Left renal cortex interstitium (tissue), 4 donors: ENCODE data around the gene COPS3. TPM values are rescaled to one million over a fixed set of nuclear protein-coding genes. Genes with fewer than 3 reads are reported as not detected.
A peak's percentile ranks its signal among the peaks of the same experiment; 100 is the strongest.

Source experiments
- DNase-seq, 4 donors: peaks; one replicate each; pipeline ENCODE4 v3.0.0-alpha.2; 2013; ENCODE audit warnings: low read depth in 4 of 4, low spot score in 2 of 4, missing footprints in 1 of 4
- polyA plus RNA-seq, 4 donors: library from polyadenylated mRNA; unstranded; fragments of 120-200 nt; gene quantifications; one replicate each; pipeline ENCODE4 v1.2.1, GENCODE V29; 2013; ENCODE audit not compliant: insufficient read length in 4 of 4

Gene COPS3
- polyA plus RNA-seq, 4 donors, result 75.8 to 82.8 (median 77.6) TPM

- no peak for DNase-seq
Observed at GRCh38 chr17:17252149-17252661, 28.8 kb downstream of the COPS3 start.

GRCh38 chr17:17246879-17247278 lies 34.2 kb downstream of the COPS3 start:
- DNase-seq, result no peak

GRCh38 chr17:17243163-17243562 lies 37.9 kb downstream of the COPS3 start:
- no peak for DNase-seq

GRCh38 chr17:17242246-17242645 lies 38.8 kb downstream of the COPS3 start:
- DNase-seq, result no peak

- DNase-seq, result no peak
Observed at GRCh38 chr17:17241656-17242055, 39.4 kb downstream of the COPS3 start.

- DNase-seq, result no peak
Observed at GRCh38 chr17:17239832-17240231, 41.2 kb downstream of the COPS3 start.

DNA sequence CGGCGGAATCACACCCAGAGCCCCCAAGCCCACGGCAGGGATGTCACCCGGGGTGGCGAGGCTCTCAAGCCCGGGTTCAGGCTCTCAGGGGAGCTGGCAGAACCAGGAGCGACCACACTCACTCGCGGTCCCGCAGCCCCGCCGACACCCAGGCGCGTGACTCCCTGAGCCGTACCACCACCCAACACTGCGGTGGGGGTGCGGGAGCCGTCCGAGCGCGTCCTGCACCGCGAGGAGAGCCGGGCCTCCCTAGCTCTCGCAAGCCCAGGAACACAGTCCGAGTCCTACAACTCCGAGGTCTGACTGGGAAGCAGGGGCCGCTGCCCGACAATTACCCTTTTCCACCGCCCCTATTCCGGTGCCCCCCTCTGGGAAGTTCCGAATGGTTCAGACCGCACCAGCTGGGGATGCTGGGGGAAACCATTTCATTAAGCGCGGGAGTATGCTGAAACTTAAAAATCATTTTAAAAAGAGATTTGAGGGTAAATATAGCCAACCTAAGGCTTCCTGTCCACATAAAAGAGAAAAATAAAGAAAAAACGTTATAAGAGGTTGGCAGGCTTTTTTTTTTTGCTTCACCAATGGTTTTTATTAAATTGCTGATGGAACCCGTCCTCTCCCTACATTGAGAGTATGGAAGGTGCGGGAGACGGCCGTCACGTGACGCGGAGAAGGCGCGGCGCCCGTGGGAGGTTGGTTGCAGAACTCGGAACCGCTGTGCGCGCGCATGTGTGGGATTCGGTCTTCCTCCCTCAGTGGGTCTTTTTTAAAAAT lies 43.8 kb downstream of the COPS3 start, which contains the start of gene FLCN:
FLCN (minus strand) TSS at position 143 of the 774 bp plus-strand sequence. CDS start 9,031 bp downstream, outside the sequence.
- DNase-seq, result peak; percentile 78 to 97 (median 88)

DNA sequence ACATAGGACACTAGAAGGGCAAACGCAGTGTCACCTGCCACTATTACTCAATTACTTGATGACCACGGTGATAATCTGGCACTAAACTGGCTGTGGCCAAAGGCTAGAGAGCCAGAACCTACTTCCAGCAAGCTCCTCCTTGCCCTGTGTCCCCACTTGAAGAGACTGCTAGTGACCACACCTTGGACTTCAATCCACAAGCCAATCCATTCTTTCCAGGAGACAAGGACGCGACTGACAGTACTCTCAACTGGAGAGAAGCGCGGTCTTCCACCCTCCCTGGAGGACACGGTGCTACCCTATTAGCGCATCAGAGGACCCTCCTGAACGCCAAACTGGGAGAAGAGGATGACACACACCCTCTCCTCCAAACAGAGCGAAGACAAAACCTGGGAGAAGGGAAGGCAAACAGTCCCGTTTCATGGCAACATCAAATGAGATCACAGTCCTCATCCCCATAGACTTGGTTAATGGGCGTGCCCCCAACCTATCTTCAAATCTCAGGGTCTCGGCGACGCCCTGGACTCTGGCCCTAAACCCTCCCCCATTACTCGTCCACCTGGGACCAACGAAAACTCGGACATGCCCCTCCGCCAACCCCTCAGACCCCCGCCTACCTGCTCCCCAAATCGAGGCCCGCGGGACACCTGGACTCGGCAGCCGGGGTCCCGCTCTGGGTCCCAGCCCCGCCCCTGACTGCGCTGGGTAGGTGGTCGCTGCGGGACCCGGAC lies 44.6 kb downstream of the COPS3 start:
- DNase-seq, result peak in 2 of 4 donors; percentile 13 to 15

GRCh38 chr17:17235212-17236174 lies 45.6 kb downstream of the COPS3 start:
- DNase-seq, result no peak

DNA sequence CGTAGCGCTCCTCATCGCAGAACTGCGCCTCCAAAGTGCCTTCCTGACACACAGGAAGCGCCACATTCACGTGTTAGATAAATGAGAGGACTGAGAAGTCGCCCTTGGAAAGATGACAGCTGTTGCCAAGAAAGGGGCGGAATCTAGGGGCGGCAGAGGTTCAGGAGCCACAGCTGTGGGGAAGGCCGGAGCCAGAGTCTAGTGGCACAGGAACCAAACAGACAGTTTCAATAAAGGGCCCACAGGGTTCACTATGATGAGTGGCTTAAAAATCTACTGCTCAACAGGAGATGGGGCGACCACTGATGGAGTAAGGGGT lies 48.8 kb downstream of the COPS3 start:
- DNase-seq, result no peak

GRCh38 chr17:17231621-17232302 lies 49.3 kb downstream of the COPS3 start:
- DNase-seq, result no peak

DNA sequence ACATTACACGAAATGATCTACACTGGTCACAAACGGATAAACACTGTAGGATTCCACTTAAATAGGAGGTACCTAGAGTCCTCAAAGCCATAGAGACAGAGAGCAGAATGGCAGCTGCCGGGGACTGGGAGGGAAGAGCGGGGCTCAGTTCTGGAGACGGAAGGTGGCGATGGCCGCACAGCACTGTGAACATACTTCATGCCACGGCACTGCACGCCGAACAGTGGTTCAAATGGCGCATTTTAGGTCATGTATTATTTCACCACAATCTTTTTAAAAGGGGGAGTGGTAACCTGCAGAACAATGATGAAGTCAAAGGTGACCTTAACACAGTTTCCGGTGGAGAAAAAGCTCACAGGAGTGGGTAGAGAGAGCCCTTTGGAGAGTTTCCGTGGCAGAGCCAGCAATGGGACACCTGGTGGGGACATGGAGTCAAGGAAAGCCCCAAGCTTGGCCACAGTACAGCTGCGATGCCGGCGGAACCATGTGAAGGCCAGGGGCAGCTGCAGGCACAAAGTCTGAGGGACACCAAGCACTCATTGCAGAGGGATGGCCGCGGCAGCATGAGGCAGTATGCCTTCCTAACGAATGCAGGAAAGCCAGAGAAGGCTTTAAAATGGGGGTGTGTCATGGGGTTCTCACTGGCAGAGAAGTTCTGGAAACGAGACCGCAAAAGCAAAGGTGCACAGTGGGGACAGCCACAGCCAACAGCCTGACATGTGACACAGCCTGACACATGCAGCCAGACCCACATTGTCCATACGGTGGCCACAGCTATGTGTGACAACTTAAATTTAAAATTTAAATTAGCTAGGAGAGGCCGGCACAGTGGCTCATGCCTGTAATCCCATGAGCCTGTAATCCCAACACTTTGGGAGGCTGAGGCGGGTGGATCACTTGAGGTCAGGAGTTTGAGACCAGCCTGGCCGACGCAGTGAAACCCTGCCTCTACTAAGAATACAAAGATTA lies 51.3 kb downstream of the COPS3 start:
- no peak for DNase-seq

GRCh38 chr17:17228521-17229279 lies 52.3 kb downstream of the COPS3 start:
- DNase-seq, result no peak

DNA sequence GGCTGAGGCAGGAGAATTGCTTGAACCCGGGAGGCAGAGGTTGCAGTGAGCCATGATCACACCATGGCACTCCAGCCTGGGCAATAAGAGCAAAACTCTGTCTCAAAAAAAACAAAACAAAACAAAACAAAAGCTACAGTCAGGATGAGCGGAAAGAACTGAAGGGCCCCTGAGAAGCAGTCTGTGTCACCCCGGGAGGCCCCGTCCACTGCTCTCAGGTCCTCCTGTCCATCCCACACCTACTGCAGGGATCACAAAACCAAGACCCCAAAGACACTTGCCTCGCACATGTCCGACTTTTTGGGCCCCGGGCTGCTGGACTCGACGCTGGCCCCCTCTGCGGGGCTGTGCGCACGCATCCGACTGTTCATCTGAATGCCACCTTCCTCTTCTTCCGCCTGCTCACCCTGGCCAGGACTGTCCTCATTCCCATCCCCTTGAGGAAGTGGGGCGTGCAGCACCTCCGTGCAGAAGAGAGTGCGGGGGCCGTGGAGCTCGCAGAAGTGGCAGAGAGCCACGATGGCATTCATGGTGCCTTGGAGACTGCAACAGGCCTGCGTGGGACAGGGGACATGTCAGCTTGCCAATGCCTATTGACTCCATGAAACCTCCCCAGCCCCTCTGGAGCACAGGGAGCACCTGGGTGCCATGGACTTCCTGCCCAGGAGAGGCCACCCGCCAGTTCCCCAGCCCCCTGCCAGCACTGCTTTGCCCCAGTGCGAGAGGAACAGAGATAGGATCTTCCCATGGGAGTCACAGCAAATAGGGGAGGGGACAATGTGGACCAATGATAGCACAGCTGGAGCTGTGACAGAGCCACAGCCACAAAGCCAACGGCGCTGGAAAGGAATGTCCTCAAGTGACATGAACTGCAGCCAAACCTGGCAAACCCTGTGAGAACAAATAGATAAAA lies 53.2 kb downstream of the COPS3 start:
- DNase-seq, result no peak

- DNase-seq, result no peak
Observed at GRCh38 chr17:17226451-17227265, 54.4 kb downstream of the COPS3 start.

DNA sequence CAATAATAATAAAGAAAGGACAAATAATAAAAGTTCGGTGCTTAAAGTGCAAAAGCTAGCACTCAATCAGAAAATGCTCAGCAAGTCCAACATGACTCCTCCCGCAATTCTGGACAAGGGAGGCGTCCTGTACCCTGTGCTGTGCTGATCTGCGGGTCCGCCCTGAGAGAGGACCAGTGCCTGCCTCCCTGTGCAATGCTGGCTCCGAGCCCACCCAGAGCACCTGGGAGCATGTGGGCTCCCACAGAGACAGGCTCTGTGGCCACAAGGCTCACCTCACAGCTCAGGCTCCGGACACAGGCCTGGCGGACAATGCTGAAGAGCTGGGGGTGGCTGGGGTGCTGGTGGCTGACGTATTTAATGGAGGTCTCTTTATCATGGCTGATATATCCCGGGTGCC lies 55.1 kb downstream of the COPS3 start:
- no peak for DNase-seq
